Erythroblast (primary cell): ENCODE measurements around the gene SYNE3.
A peak's percentile ranks its signal among the peaks of the same experiment; 100 is the strongest.

Experiments used
- GATA1 ChIP-seq: IDR thresholded peaks from 2 replicates; pipeline ENCODE4 v1.6.1; 2011; ENCODE audit warnings: low read depth, mild to moderate bottlenecking, control low read depth, low read length, moderate library complexity
- POLR2A ChIP-seq: IDR thresholded peaks from 2 replicates; pipeline ENCODE4 v1.6.1; 2011; ENCODE audit warnings: mild to moderate bottlenecking, low read length

GRCh38 chr14:95538801-95539509 lies 22.5 kb upstream of the SYNE3 start:
- TF ChIP-seq POLR2A (peak; percentile 9), GATA1 (no peak)
